ENCODE results near the gene GALNT13.

GALNT13 gene

DNA sequence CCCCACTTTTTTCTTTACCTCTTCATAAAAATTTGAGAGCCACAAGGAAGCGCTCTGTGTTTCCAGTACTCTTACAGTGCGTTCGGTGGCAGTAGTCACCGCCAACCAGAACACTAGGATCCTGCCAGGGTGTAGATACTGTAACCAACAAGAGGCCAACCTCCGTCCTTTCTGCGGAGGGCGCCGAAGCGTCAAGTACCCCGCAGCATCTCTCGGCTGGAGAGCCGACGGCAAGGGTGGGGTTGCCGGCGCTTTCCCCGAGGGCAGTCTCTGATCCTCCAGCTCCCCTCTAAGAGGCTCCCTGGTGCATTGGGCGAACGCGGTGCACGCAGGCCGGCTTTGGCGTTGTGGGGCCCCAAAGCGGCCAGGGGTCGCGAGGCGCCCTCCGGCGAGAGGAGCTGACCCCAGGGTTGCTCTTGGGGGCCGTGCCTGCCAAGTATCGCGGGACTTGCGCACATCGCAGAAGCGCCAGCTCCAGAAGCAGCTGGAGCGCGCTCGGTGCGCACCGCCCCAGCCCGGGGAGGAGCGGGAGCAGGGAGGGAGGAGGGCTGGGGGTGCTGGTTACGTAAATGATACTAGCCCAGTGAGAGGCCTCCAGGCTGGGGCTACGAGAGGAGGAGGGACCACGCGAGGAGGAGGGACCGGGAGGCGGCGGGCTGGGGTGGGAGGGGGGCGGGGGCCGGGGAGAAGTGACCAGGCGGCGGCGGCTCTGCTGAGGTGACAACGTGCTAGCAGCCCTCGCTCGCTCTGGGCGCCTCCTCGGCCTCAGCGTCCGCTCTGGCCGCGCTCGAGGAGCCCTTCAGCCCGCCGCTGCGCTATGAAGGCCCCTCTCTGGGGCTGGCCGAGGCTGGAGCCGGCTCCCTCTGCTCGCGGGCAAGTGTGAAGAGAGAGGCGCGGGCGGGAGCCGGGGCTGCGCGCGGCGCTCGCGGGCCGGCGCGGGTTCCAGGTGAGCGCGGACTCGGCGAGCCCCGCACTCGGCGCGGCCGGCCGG, at the start of gene GALNT13:
Gene GALNT13 (plus strand): TSS at position 692 of the 991 bp plus-strand sequence.
- no peak within 1 kb of the TSS for H3K4me3 ChIP-seq (ENCODE audit: low read depth, low read length)
- TF ChIP-seq, protein P1, sequence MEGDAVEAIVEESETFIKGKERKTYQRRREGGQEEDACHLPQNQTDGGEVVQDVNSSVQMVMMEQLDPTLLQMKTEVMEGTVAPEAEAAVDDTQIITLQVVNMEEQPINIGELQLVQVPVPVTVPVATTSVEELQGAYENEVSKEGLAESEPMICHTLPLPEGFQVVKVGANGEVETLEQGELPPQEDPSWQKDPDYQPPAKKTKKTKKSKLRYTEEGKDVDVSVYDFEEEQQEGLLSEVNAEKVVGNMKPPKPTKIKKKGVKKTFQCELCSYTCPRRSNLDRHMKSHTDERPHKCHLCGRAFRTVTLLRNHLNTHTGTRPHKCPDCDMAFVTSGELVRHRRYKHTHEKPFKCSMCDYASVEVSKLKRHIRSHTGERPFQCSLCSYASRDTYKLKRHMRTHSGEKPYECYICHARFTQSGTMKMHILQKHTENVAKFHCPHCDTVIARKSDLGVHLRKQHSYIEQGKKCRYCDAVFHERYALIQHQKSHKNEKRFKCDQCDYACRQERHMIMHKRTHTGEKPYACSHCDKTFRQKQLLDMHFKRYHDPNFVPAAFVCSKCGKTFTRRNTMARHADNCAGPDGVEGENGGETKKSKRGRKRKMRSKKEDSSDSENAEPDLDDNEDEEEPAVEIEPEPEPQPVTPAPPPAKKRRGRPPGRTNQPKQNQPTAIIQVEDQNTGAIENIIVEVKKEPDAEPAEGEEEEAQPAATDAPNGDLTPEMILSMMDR (IDR thresholded peaks at IDR 0.05; ENCODE audit: low read depth, low read length, missing control alignments) = no peak
- no peak for DNase-seq (ENCODE audit: low read depth)

DNA sequence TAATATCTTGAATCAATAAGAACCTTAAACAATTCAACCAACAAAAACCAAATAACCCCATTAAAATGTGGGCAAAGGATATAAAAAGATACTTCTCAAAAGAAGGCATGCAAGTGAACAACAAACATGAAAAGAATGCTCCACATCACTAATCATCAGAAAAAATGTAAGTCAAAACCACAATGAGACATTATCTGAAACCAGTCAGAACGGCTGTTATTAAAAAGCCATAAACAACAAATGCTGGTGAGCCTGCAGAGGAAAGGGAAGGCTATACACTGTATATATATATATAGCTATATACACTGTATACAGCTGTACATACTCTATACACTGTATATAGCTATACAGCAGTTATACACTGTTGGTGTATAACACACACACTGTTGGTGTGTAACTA, 47.8 kb upstream of the GALNT13 start:
- H3K4me3 ChIP-seq (ENCODE audit: low read depth, low read length) = no peak overlapping the region
- DNase-seq (ENCODE audit: low read depth) = no peak
- TF ChIP-seq, protein P1 (IDR thresholded peaks at IDR 0.05; ENCODE audit: low read depth, low read length, missing control alignments) = no peak

DNA sequence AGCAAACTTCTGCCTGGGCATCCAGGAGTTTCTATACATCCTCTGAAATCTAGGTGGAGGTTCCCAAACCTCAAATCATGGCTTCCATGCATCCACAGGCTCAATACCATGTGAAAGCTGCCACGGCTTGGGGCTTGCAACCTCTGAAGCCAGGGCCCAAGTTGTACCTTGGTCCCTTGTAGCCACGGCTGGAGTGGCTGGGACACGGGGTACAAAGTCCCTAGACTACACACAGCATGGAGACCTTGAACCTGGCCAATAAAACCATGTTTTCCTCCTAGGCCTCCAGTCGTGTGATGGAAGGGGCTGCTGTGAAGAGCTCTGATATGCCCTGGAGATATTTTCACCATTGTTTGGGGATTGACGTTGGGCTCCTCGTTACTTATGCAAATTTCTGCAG, 43.4 kb upstream of the GALNT13 start:
- H3K4me3 ChIP-seq (ENCODE audit: low read depth, low read length) = no peak overlapping the region
- TF ChIP-seq, protein P1 (IDR thresholded peaks at IDR 0.05; ENCODE audit: low read depth, low read length, missing control alignments) = no peak
- DNase-seq (ENCODE audit: low read depth) = no peak

DNA sequence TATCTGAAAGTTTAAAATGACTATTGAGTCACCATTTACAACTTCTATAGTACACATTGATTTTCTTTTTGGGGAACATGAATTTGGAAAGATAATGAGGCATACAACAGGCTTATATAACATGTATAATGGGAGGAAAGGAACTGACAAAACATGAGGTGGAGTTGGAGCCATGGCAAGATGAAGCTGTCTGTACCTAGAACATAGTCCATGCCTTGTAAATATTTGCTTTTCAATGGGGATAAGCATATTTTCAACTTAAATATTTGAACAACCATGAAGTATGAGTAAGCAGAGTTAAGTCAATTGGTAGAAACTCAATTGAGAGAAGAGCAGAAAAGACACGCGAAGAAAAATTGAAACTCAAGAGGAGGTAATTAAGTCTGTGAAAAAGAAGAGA, 37.1 kb upstream of the GALNT13 start:
- no peak for DNase-seq (ENCODE audit: low read depth)

DNA sequence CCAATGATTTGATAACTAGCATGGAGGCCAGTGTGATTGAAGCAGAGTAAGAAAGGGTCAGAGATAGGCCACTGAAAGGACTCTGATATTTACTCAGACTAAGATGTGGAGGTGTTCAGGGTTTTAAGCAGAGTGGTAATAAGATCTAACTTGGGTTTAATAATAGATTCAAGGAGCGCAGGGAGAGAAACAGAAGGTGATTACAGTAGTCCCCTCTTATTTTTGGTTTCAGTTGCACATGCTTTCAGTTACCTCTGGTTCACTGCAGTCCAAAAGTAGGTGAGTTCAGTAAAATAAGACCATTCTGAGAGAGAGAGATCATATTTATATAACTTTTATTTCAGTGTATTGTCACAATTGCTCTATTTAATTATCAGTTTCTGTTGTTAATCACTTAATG, 13.5 kb upstream of the GALNT13 start:
- no peak for DNase-seq (ENCODE audit: low read depth)
- H3K4me3 ChIP-seq (ENCODE audit: low read depth, low read length) = no peak overlapping the region
- TF ChIP-seq, protein P1 (IDR thresholded peaks at IDR 0.05; ENCODE audit: low read depth, low read length, missing control alignments) = no peak

More for the DNA sequence above, 37.1 kb upstream of the GALNT13 start:
- TF ChIP-seq, protein P1 (IDR thresholded peaks at IDR 0.05; ENCODE audit: low read depth, low read length, missing control alignments) = no peak
- H3K4me3 ChIP-seq (ENCODE audit: low read depth, low read length) = no peak overlapping the region

DNA sequence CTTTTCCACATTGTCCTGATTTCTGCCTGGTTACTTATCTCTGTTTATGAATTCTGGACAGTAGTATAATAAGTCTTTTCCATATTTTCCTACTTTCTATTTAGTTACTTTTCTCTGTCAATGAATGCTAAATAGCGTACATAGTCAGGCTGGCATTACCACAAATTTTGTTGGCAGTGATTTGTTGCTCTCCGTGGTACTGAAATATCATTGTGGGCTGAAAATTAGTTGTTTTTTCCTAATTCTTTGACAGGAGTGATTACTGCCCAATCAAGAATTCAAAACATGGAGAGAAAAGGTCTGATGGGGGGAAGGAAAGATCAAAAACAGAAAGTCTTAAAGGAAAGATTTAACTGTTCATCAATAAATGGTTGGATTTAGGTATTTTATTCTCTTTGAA, 7.7 kb upstream of the GALNT13 start:
- TF ChIP-seq, protein P1 (IDR thresholded peaks at IDR 0.05; ENCODE audit: low read depth, low read length, missing control alignments) = no peak
- no peak overlapping the region for H3K4me3 ChIP-seq (ENCODE audit: low read depth, low read length)

More for the DNA sequence above, 7.7 kb upstream of the GALNT13 start:
- DNase-seq (ENCODE audit: low read depth) = no peak

Data from GM12864 (cell line).